GM12878 (cell line): Measurements from ENCODE around the gene LONRF2. TPM values are rescaled to one million over a fixed set of nuclear protein-coding genes. Genes with fewer than 3 reads are reported as not detected.

ENCODE experiments used
- ATAC-seq: fragments of 200-7000 bp; cut with Tn5 transposase; 3 replicates; pipeline ENCODE4 v1.9.1; 2020; ENCODE audit warnings: mild to moderate bottlenecking, moderate library complexity
- BruUV-seq: library from RNA; stranded (reverse); fragments of 400-500 nt; replicated peaks from 2 replicates; lab custom pipeline; 2021; lab: Mats Ljungman, UMichigan
- CTCF ChIA-PET: fragments of 300-600 bp; sonication (Branson Sonifier 250); formaldehyde crosslinking; extraction: SDS; loops from one replicate; lab custom pipeline; 2021; ENCODE audit warnings: inconsistent platforms; lab: Yijun Ruan, JAX
- POLR2A ChIA-PET: fragments of 350-600 bp; formaldehyde crosslinking; extraction: SDS; loops from one replicate; lab custom pipeline; 2021; ENCODE audit warnings: inconsistent platforms; lab: Charles Lee
- RAD21 ChIA-PET: fragments of 300-600 bp; sonication (Branson Sonifier 250); formaldehyde crosslinking; loops from one replicate; lab custom pipeline; 2023; ENCODE audit warnings: antibody characterized with exemption; ENCODE audit not compliant: unreplicated experiment; lab: Charles Lee
- SMC1A ChIA-PET: fragments of 300-600 bp; sonication (Branson Sonifier 250); formaldehyde crosslinking; loops from one replicate; lab custom pipeline; 2023; ENCODE audit not compliant: unreplicated experiment, uncharacterized antibody; lab: Charles Lee
- DNase-seq: peaks from one replicate; pipeline ENCODE4 v3.0.0-alpha.2; 2011; ENCODE audit warnings: low read depth, low spot score
- FAIRE-seq: peaks from 3 replicates; lab custom pipeline; 2011; peaks lifted over from hg19 to GRCh38; lab: Jason Lieb, UNC
- H2AFZ ChIP-seq: 2 replicates; pipeline ENCODE4 v1.6.0; 2011; ENCODE audit warnings: low read depth, low read length, control low read depth; ENCODE audit not compliant: control insufficient read depth
- H3K27ac ChIP-seq: 2 replicates; pipeline ENCODE4 v1.5.1; 2011; ENCODE audit warnings: control low read depth; ENCODE audit not compliant: control insufficient read depth, insufficient read depth
- H3K27me3 ChIP-seq, 2 experiments: replicated peaks in 1 of 2; 2 replicates each; pipeline versions ENCODE4 v1.6.0 to v1.6.1; 2011; ENCODE audit warnings: low read length in 1 of 2; ENCODE audit not compliant: control insufficient read depth in 2 of 2, insufficient read depth in 2 of 2
- H3K36me3 ChIP-seq, 2 experiments: 2 replicates each; pipeline ENCODE4 v1.5.1; 2011; ENCODE audit warnings: low read length in 1 of 2; ENCODE audit not compliant: control insufficient read depth in 2 of 2, insufficient read depth in 2 of 2
- H3K4me1 ChIP-seq: 2 replicates; pipeline ENCODE4 v1.6.1; 2011; ENCODE audit warnings: mild to moderate bottlenecking, low read length, moderate library complexity, mixed read lengths; ENCODE audit not compliant: control insufficient read depth, insufficient read depth
- H3K4me2 ChIP-seq: 2 replicates; pipeline ENCODE4 v1.6.0; 2011; ENCODE audit warnings: control low read depth; ENCODE audit not compliant: control insufficient read depth, insufficient read depth
- H3K4me3 ChIP-seq: fragments of 200-600 bp; sonication (generic); 2 replicates; pipeline ENCODE4 v1.5.1; 2016
- H3K79me2 ChIP-seq: 2 replicates; pipeline ENCODE4 v1.6.0; 2011; ENCODE audit warnings: low read length; ENCODE audit not compliant: control insufficient read depth, insufficient read depth
- H3K9ac ChIP-seq: 2 replicates; pipeline ENCODE4 v1.8.0; 2011; ENCODE audit warnings: low read length, control low read depth, mixed read lengths; ENCODE audit not compliant: control insufficient read depth, insufficient read depth
- H3K9me3 ChIP-seq: replicated peaks from 3 replicates; pipeline ENCODE4 v1.5.1; 2011; ENCODE audit warnings: mild to moderate bottlenecking, low read length; ENCODE audit not compliant: control insufficient read depth, insufficient read depth
- H4K20me1 ChIP-seq: 2 replicates; pipeline ENCODE4 v1.6.0; 2011; ENCODE audit not compliant: control insufficient read depth, insufficient read depth
- CBX5 ChIP-seq: sonication (generic); IDR thresholded peaks from 2 replicates; pipeline ENCODE4 v1.6.1; 2016; ENCODE audit warnings: low read depth, moderate library complexity, mild to moderate bottlenecking, inconsistent platforms
- EED ChIP-seq: sonication (generic); IDR thresholded peaks from 2 replicates; pipeline ENCODE4 v1.6.1; 2016; ENCODE audit warnings: antibody characterized with exemption, low read depth
- JUND ChIP-seq: IDR thresholded peaks from 2 replicates; pipeline ENCODE4 v1.6.1; 2012; ENCODE audit warnings: low read depth, mild to moderate bottlenecking, low read length, improper control_type of control experiment, moderate library complexity
- NR2F1 ChIP-seq: fragments of 450-650 bp; conservative IDR thresholded peaks from 2 replicates; pipeline ENCODE4 v1.6.1; 2017; ENCODE audit warnings: mild to moderate bottlenecking
- PAX5 ChIP-seq: IDR thresholded peaks from 2 replicates; pipeline ENCODE4 v1.6.1; 2011; ENCODE audit warnings: low read depth, low read length, borderline replicate concordance
- STAT3 ChIP-seq: IDR thresholded peaks from 2 replicates; pipeline ENCODE4 v1.6.1; 2011; ENCODE audit warnings: low read depth, low read length, improper control_type of control experiment
- WGBS: methylation state at CpG from one replicate; pipeline ENCODE4 v1.1.6; 2016; ENCODE audit warnings: low lambda C conversion rate; ENCODE audit not compliant: insufficient replicate concordance, insufficient coverage; ENCODE audit errors: missing lambda C conversion rate; 5-methylcytosine and 5-hydroxymethylcytosine counted together
- in situ Hi-C: fragments of 300-500 bp; cut with MboI; formaldehyde crosslinking; loops from 9 replicates; pipeline ENCODE4 v1.14.3; 2018; ENCODE audit warnings: mixed read lengths
- intact Hi-C: fragments of 100-400 bp; cut with micrococcal nuclease; formaldehyde crosslinking; loops from one replicate; pipeline ENCODE4 v1.14.2; 2022; ENCODE audit not compliant: unreplicated experiment
- polyA plus RNA-seq, 11 experiments: library from polyadenylated mRNA; depleted of rRNA in 4 of 11; unstranded in 6 of 11; stranded (reverse) in 5 of 11; fragments of >200 nt; fragmentation: Nextera tagmentation in 4 of 11; fragmentation: Illumina TruSeq in 1 of 11; extraction: Ambion mirVana in 4 of 11; extraction: Trizol in 1 of 11; gene quantifications; 1 replicate in 1 of 11; 2 replicates in 10 of 11; pipeline versions ENCODE4 v1.2.1 to v1.2.3, GENCODE V29; 2011 to 2016; ENCODE audit warnings: inconsistent platforms in 2 of 11, missing spikeins in 2 of 11, low read depth in 1 of 11
- total RNA-seq, 4 experiments: library from RNA; depleted of rRNA in 3 of 4; stranded (reverse); fragments of >200 nt in 3 of 4; fragmentation: Illumina TruSeq in 1 of 4; extraction: Trizol in 1 of 4; gene quantifications; 2 replicates each; pipeline versions ENCODE4 v1.2.1 to v1.2.3, GENCODE V29; 2013 to 2021
- TF ChIP-seq, protein P1 (sequence below): IDR thresholded peaks from 2 replicates; pipeline ENCODE4 v1.6.1; 2011; ENCODE audit warnings: low read depth, mild to moderate bottlenecking, low read length, moderate library complexity, borderline replicate concordance; ENCODE audit errors: extremely low read depth
- TF ChIP-seq, protein P2 (sequence below): fragments of 450-650 bp; IDR thresholded peaks from 2 replicates; pipeline ENCODE4 v1.6.1; 2016; ENCODE audit warnings: mild to moderate bottlenecking, moderate library complexity, borderline replicate concordance
- TF ChIP-seq, protein P3 (sequence below): fragments of 450-650 bp; IDR thresholded peaks from 2 replicates; pipeline ENCODE4 v1.6.1; 2017; ENCODE audit warnings: mild to moderate bottlenecking, low read depth, inconsistent platforms; ENCODE audit not compliant: poor library complexity, severe bottlenecking
- TF ChIP-seq, protein P4 (sequence below): IDR thresholded peaks from 2 replicates; pipeline ENCODE4 v1.6.1; 2012; ENCODE audit warnings: low read depth, low read length, improper control_type of control experiment

Gene LONRF2
- total and polyA plus RNA-seq, 10 of the 15 experiments (the other 5 are each of a cell fraction or from before 2014, with no cell fraction given): under 0.01 to 0.04 (median 0.01) TPM; not detected in 4

DNA sequence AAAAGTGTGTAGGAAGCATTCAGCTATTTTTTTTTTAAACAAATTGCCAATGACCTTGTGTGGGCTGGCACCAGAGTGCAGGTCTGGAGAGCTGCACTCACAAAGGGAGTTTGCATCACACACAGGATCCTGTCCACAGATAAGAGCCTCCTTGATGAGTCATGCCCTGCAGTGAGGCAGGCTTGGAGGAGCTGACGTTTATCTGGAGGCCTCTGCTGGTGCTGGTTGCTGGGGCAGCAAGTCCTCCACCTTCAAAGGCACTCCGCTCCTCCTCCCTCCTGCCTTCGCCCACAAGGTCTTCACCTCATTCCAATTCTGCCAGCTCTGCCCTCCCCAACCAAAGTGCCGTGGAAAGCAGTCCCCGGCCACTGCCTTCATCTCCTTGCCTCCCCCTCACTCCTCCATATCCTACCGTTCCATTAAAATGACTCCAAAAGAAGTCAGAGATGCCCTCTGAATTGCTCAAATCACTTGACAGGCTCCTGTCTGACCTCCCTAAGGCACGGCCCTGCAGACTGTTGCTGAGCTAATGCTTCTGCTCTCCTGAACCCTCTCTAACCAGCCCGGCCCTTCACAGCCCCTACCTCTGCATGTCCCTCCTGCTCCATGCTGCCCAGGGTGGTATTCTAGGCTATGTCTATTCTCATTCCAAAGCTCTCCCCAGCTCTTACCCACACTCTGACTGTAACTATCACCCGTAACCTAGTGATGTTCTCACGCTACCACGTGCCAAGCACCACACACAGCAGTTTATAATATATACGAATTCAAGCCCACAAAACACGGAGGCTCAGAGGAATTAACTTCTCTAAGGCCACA lies 30.9 kb downstream of the LONRF2 start:
- intact Hi-C loops: no loop called here
- no peak overlapping the region for H3K27ac ChIP-seq
- no peaks in the 10 kb centered on the region for H3K4me1 ChIP-seq
- no peak overlapping the region for H3K9ac ChIP-seq
- H2AFZ ChIP-seq: no peak overlapping the region
- H3K27me3 ChIP-seq: 0 out of 4 replicates have a peak, but pooled peaks cover 0 to 2% of the 10 kb centered on the region in 2 experiments
- TF ChIP-seq, protein P1, sequence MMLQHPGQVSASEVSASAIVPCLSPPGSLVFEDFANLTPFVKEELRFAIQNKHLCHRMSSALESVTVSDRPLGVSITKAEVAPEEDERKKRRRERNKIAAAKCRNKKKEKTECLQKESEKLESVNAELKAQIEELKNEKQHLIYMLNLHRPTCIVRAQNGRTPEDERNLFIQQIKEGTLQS: no peak
- TF ChIP-seq EED: no peak
- TF ChIP-seq, protein P2, sequence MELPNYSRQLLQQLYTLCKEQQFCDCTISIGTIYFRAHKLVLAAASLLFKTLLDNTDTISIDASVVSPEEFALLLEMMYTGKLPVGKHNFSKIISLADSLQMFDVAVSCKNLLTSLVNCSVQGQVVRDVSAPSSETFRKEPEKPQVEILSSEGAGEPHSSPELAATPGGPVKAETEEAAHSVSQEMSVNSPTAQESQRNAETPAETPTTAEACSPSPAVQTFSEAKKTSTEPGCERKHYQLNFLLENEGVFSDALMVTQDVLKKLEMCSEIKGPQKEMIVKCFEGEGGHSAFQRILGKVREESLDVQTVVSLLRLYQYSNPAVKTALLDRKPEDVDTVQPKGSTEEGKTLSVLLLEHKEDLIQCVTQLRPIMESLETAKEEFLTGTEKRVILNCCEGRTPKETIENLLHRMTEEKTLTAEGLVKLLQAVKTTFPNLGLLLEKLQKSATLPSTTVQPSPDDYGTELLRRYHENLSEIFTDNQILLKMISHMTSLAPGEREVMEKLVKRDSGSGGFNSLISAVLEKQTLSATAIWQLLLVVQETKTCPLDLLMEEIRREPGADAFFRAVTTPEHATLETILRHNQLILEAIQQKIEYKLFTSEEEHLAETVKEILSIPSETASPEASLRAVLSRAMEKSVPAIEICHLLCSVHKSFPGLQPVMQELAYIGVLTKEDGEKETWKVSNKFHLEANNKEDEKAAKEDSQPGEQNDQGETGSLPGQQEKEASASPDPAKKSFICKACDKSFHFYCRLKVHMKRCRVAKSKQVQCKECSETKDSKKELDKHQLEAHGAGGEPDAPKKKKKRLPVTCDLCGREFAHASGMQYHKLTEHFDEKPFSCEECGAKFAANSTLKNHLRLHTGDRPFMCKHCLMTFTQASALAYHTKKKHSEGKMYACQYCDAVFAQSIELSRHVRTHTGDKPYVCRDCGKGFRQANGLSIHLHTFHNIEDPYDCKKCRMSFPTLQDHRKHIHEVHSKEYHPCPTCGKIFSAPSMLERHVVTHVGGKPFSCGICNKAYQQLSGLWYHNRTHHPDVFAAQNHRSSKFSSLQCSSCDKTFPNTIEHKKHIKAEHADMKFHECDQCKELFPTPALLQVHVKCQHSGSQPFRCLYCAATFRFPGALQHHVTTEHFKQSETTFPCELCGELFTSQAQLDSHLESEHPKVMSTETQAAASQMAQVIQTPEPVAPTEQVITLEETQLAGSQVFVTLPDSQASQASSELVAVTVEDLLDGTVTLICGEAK: no peak
- no peak for TF ChIP-seq PAX5
- no peak for TF ChIP-seq JUND
- no peak for TF ChIP-seq NR2F1
- no peak for TF ChIP-seq CBX5
- TF ChIP-seq, protein P3, sequence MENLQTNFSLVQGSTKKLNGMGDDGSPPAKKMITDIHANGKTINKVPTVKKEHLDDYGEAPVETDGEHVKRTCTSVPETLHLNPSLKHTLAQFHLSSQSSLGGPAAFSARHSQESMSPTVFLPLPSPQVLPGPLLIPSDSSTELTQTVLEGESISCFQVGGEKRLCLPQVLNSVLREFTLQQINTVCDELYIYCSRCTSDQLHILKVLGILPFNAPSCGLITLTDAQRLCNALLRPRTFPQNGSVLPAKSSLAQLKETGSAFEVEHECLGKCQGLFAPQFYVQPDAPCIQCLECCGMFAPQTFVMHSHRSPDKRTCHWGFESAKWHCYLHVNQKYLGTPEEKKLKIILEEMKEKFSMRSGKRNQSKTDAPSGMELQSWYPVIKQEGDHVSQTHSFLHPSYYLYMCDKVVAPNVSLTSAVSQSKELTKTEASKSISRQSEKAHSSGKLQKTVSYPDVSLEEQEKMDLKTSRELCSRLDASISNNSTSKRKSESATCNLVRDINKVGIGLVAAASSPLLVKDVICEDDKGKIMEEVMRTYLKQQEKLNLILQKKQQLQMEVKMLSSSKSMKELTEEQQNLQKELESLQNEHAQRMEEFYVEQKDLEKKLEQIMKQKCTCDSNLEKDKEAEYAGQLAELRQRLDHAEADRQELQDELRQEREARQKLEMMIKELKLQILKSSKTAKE: no peak
- TF ChIP-seq, protein P4, sequence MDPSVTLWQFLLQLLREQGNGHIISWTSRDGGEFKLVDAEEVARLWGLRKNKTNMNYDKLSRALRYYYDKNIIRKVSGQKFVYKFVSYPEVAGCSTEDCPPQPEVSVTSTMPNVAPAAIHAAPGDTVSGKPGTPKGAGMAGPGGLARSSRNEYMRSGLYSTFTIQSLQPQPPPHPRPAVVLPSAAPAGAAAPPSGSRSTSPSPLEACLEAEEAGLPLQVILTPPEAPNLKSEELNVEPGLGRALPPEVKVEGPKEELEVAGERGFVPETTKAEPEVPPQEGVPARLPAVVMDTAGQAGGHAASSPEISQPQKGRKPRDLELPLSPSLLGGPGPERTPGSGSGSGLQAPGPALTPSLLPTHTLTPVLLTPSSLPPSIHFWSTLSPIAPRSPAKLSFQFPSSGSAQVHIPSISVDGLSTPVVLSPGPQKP: no peak
- TF ChIP-seq STAT3: no peak
- ChIA-PET RAD21 (no interaction called here), POLR2A (no interaction called here), SMC1A (interaction anchor here (1.1 kb wide), 1 partner anchor 90 kb away, joined by 3 read pairs; no protein-coding TSS in a partner anchor), CTCF (interaction anchor here (1.0 to 1.1 kb wide), 2 partner anchors 28 to 90 kb away, joined by 3 read pairs; no protein-coding TSS in a partner anchor)
- in situ Hi-C loops: no loop called here
- BruUV-seq: no TSS peak
- H3K9me3 ChIP-seq: no peaks in the 10 kb centered on the region; the same call in 2 of the 3 replicates
- H4K20me1 ChIP-seq: no peaks in the 10 kb centered on the region
- WGBS: 38% methylated on average over 13 of the region's 13 CpGs
- no peaks in the 10 kb centered on the region for H3K36me3 ChIP-seq
- H3K4me2 ChIP-seq: no peak overlapping the region
- no peak overlapping the region for H3K4me3 ChIP-seq
- DNase-seq: no peak
- no peaks in the 10 kb centered on the region for H3K79me2 ChIP-seq
- FAIRE-seq: no peak
- ATAC-seq: no peak; the same call in 2 of the 3 replicates
